H9 (cell line): ENCODE data around the gene RB1. TPM values are rescaled to one million over a fixed set of nuclear protein-coding genes. Genes with fewer than 3 reads are reported as not detected.

Source experiments
- DNase-seq: peaks from one replicate; pipeline ENCODE4 v3.0.0-alpha.2; 2017
- H2AFZ ChIP-seq: one replicate; pipeline ENCODE4 v1.6.1; 2013; ENCODE audit warnings: mild to moderate bottlenecking, low read length, control low read depth, moderate library complexity
- H2AK5ac ChIP-seq: 2 replicates; pipeline ENCODE4 v1.6.1; 2013; ENCODE audit warnings: low read length, control low read depth, mixed read lengths; ENCODE audit not compliant: insufficient read length
- H2BK120ac ChIP-seq: one replicate; pipeline ENCODE4 v1.6.1; 2013; ENCODE audit warnings: low read depth, mild to moderate bottlenecking, low read length, control low read depth, inconsistent platforms; ENCODE audit not compliant: poor library complexity, severe bottlenecking
- H2BK12ac ChIP-seq: 2 replicates; pipeline ENCODE4 v1.6.1; 2013; ENCODE audit warnings: low read length, control low read depth, mixed read lengths, low read depth; ENCODE audit not compliant: insufficient read length
- H2BK15ac ChIP-seq: 2 replicates; pipeline ENCODE4 v1.6.1; 2013; ENCODE audit warnings: low read depth, low read length, control low read depth
- H2BK20ac ChIP-seq: one replicate; pipeline ENCODE4 v1.6.1; 2013; ENCODE audit warnings: low read depth, mild to moderate bottlenecking, low read length, control low read depth, inconsistent platforms; ENCODE audit not compliant: poor library complexity, severe bottlenecking
- H2BK5ac ChIP-seq: 2 replicates; pipeline ENCODE4 v1.6.1; 2013; ENCODE audit warnings: low read length, control low read depth, mixed read lengths; ENCODE audit not compliant: insufficient read length
- H3K14ac ChIP-seq: 2 replicates; pipeline ENCODE4 v1.6.1; 2013; ENCODE audit warnings: low read length, control low read depth; ENCODE audit not compliant: insufficient read depth
- H3K18ac ChIP-seq: 2 replicates; pipeline ENCODE4 v1.6.1; 2013; ENCODE audit warnings: low read depth, mild to moderate bottlenecking, mixed read lengths, low read length, control low read depth; ENCODE audit not compliant: insufficient read length
- H3K23ac ChIP-seq: 2 replicates; pipeline ENCODE4 v1.6.1; 2013; ENCODE audit warnings: low read length, control low read depth, mixed read lengths, low read depth; ENCODE audit not compliant: insufficient read length
- H3K23me2 ChIP-seq: 2 replicates; pipeline ENCODE4 v1.6.1; 2013; ENCODE audit warnings: low read depth, mild to moderate bottlenecking, mixed read lengths, low read length, control low read depth; ENCODE audit not compliant: insufficient read length, poor library complexity, severe bottlenecking
- H3K27ac ChIP-seq: 2 replicates; pipeline ENCODE4 v1.5.1; 2013; ENCODE audit warnings: low read length, control low read depth, mixed read lengths, low read depth; ENCODE audit not compliant: insufficient read length
- H3K27me3 ChIP-seq: 2 replicates; pipeline ENCODE4 v1.6.1; 2013; ENCODE audit warnings: low read length, control low read depth, inconsistent platforms; ENCODE audit not compliant: insufficient read depth
- H3K4ac ChIP-seq: 2 replicates; pipeline ENCODE4 v1.6.1; 2013; ENCODE audit warnings: low read depth, mild to moderate bottlenecking, control low read depth, inconsistent platforms, low read length, moderate library complexity
- H3K4me1 ChIP-seq: 2 replicates; pipeline ENCODE4 v1.6.1; 2013; ENCODE audit warnings: low read length, control low read depth, inconsistent platforms; ENCODE audit not compliant: insufficient read depth
- H3K4me2 ChIP-seq: 2 replicates; pipeline ENCODE4 v1.6.1; 2013; ENCODE audit warnings: low read length, control low read depth, mixed read lengths; ENCODE audit not compliant: insufficient read length, insufficient read depth
- H3K56ac ChIP-seq: 2 replicates; pipeline ENCODE4 v1.6.1; 2013; ENCODE audit warnings: low read depth, mild to moderate bottlenecking, mixed read lengths, low read length, control low read depth; ENCODE audit not compliant: insufficient read length
- H3K79me1 ChIP-seq: 2 replicates; pipeline ENCODE4 v1.6.1; 2013; ENCODE audit warnings: low read depth, mild to moderate bottlenecking, moderate library complexity, low read length, control low read depth, inconsistent platforms; ENCODE audit not compliant: insufficient read depth, poor library complexity, severe bottlenecking
- H3K79me2 ChIP-seq: 2 replicates; pipeline ENCODE4 v1.6.1; 2013; ENCODE audit warnings: low read length, control low read depth, inconsistent platforms; ENCODE audit not compliant: insufficient read depth
- H3K9ac ChIP-seq: 2 replicates; pipeline ENCODE4 v1.6.1; 2013; ENCODE audit warnings: low read length, control low read depth, mixed read lengths; ENCODE audit not compliant: insufficient read length; ENCODE audit errors: extremely low read depth
- H3K9me3 ChIP-seq: one replicate; pipeline ENCODE4 v1.6.1; 2013; ENCODE audit warnings: low read depth, low read length, inconsistent platforms; ENCODE audit not compliant: control insufficient read depth
- H3T11ph ChIP-seq: one replicate; pipeline ENCODE4 v1.6.1; 2013; ENCODE audit warnings: mild to moderate bottlenecking, low read length, control low read depth, inconsistent platforms
- H4K20me1 ChIP-seq: one replicate; pipeline ENCODE4 v1.6.1; 2013; ENCODE audit not compliant: control insufficient read depth, insufficient read length, insufficient read depth
- H4K5ac ChIP-seq: 2 replicates; pipeline ENCODE4 v1.6.1; 2013; ENCODE audit warnings: low read depth, mild to moderate bottlenecking, mixed read lengths, low read length, control low read depth; ENCODE audit not compliant: insufficient read length
- H4K8ac ChIP-seq: replicated peaks from 2 replicates; pipeline ENCODE4 v1.6.1; 2013; ENCODE audit warnings: low read length, control low read depth, mixed read lengths, low read depth; ENCODE audit not compliant: insufficient read length
- H4K91ac ChIP-seq: 2 replicates; pipeline ENCODE4 v1.6.1; 2013; ENCODE audit warnings: low read depth, mild to moderate bottlenecking, moderate library complexity, mixed read lengths, low read length, control low read depth; ENCODE audit not compliant: insufficient read length
- H3K27ac Mint-ChIP-seq, 3 experiments: 2 replicates in 2 of 3; 3 replicates in 1 of 3; pipeline ENCODE4 v1.8.0; 2020 to 2021; ENCODE audit warnings: mixed read lengths in 3 of 3, mild to moderate bottlenecking in 1 of 3, moderate library complexity in 1 of 3
- H3K27me3 Mint-ChIP-seq: 2 replicates; pipeline ENCODE4 v1.8.0; 2021; ENCODE audit warnings: low read depth, mild to moderate bottlenecking, moderate library complexity, mixed read lengths
- H3K36me3 Mint-ChIP-seq, 3 experiments: 2 replicates in 2 of 3; 3 replicates in 1 of 3; pipeline ENCODE4 v1.8.0; 2020 to 2021; ENCODE audit warnings: low read depth in 3 of 3, mixed read lengths in 3 of 3; ENCODE audit not compliant: insufficient read depth in 1 of 3
- H3K4me1 Mint-ChIP-seq, 2 experiments: 2 replicates each; pipeline ENCODE4 v1.8.0; 2020; ENCODE audit warnings: mixed read lengths in 2 of 2
- H3K4me3 Mint-ChIP-seq, 2 experiments: 2 replicates in 1 of 2; 3 replicates in 1 of 2; pipeline ENCODE4 v1.8.0; 2020 to 2021; ENCODE audit warnings: mild to moderate bottlenecking in 2 of 2, mixed read lengths in 2 of 2, moderate library complexity in 1 of 2
- H3K9me3 Mint-ChIP-seq, 2 experiments: 2 replicates in 1 of 2; 3 replicates in 1 of 2; pipeline ENCODE4 v1.8.0; 2020; ENCODE audit warnings: mild to moderate bottlenecking in 2 of 2, mixed read lengths in 2 of 2, moderate library complexity in 1 of 2
- CTCF ChIP-seq: fragments of 200-600 bp; sonication (generic); conservative IDR thresholded peaks from 3 replicates; pipeline ENCODE4 v1.8.0; 2021; ENCODE audit warnings: antibody characterized with exemption, mild to moderate bottlenecking
- WGBS: extraction: QIAGEN DNeasy Blood & Tissue Kit; methylation state at CpG from one replicate; pipeline ENCODE4 v1.1.7; 2013; ENCODE audit warnings: missing lambda C conversion rate, low lambda C conversion rate, mixed read lengths; ENCODE audit not compliant: insufficient read length; ENCODE audit errors: extremely low coverage; 5-methylcytosine and 5-hydroxymethylcytosine counted together
- total RNA-seq: library from RNA; stranded (reverse); gene quantifications from 2 replicates; pipeline ENCODE4 v1.2.1, GENCODE V29; 2021

Gene RB1
- total RNA-seq, 1 experiment from 2014 or later: 20.5 TPM

DNA sequence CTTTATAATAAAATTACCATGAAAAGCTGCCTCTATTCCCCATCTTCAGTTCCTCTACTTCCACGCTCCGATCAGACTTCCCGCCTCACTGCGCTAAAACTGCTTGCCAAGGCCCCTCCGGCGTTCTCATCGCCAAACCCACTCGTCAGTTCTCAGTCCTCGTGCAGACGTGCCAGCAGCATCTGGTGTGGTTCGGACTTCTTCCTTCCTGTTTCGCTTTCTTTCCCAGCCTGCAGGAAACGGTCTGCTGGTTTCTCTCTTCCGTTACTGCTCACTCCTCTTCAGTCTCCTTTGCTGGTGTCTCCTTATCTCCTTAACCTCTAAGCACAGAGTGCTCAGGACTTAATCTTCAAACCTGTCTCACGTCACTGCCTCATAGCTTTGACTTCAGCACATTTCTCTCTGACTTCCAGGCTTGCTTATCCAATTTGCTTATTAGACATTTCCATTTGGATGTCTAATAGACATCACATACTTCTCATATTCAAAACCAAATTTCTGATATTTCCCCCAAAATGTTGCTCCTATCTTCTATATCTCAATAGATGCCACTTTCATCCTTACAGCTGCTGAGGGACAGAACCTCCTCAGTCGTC is 189.0 kb downstream of the RB1 start:
- WGBS: 100% methylated on average over 1 of the region's 16 CpGs
- Histone ChIP-seq H2BK15ac (no peak overlapping the region), H2BK12ac (no peak overlapping the region), H2AK5ac (no peak overlapping the region), H3K9me3 (no peaks in the 10 kb centered on the region), H3K14ac (no peak overlapping the region), H3K56ac (no peak overlapping the region), H3K27ac (no peak overlapping the region), H3K27me3 (no peaks in the 10 kb centered on the region), H3K23me2 (no peaks in the 10 kb centered on the region), H2BK20ac (no peak overlapping the region), H3K79me2 (no peaks in the 10 kb centered on the region), H3K23ac (no peak overlapping the region), H4K20me1 (no peaks in the 10 kb centered on the region), H2BK5ac (no peak overlapping the region), H3T11ph (no peak overlapping the region), H3K4me2 (no peak overlapping the region), H4K91ac (no peak overlapping the region), H2BK120ac (no peak overlapping the region), H3K4ac (no peak overlapping the region), H3K18ac (no peak overlapping the region), H3K4me1 (peaks cover 3% of the 10 kb centered on the region), H3K79me1 (no peaks in the 10 kb centered on the region), H4K8ac (no peak overlapping the region), H3K9ac (no peak overlapping the region), H2AFZ (no peak overlapping the region), H4K5ac (no peak overlapping the region)
- TF ChIP-seq CTCF: no peak
- H3K4me1 Mint-ChIP-seq: peaks cover 9 to 14% of the 10 kb centered on the region in 2 experiments
- peaks cover 2% of the 10 kb centered on the region in 2 experiments; a peak in 3 of 5 replicates for H3K9me3 Mint-ChIP-seq
- H3K27me3 Mint-ChIP-seq: no peaks in the 10 kb centered on the region
- H3K36me3 Mint-ChIP-seq: peaks cover 9 to 24% (median 14%) of the 10 kb centered on the region in 3 experiments; a peak in 6 of 7 replicates
- no peak for DNase-seq
- no peak overlapping the region for H3K4me3 Mint-ChIP-seq
- no peak overlapping the region for H3K27ac Mint-ChIP-seq
